GM12892 (cell line): ENCODE data around the gene HOXD8.

Experiments used
- POLR2A ChIP-seq: IDR thresholded peaks from 2 replicates; pipeline ENCODE4 v1.6.1; 2011; ENCODE audit warnings: low read depth, low read length, control low read depth
- TAF1 ChIP-seq: IDR thresholded peaks from 2 replicates; pipeline ENCODE4 v1.6.1; 2011; ENCODE audit warnings: low read depth, mild to moderate bottlenecking, control low read depth, low read length, borderline replicate concordance

GRCh38 chr2:176094349-176094748 is 35.2 kb upstream of the HOXD8 start:
- TF ChIP-seq POLR2A, result no peak
- no peak for TF ChIP-seq TAF1
